GM12892 (cell line): ENCODE data around the gene FZR1.

Source experiments
- DNase-seq: peaks from one replicate; pipeline ENCODE4 v3.0.0; 2011; ENCODE audit not compliant: insufficient read length
- FAIRE-seq: peaks from 2 replicates; lab custom pipeline; 2011; peaks lifted over from hg19 to GRCh38; lab: Jason Lieb, UNC
- POLR2A ChIP-seq: IDR thresholded peaks from 2 replicates; pipeline ENCODE4 v1.6.1; 2011; ENCODE audit warnings: low read depth, low read length, control low read depth
- POLR2AphosphoS5 ChIP-seq: IDR thresholded peaks from 2 replicates; pipeline ENCODE4 v1.6.1; 2011; ENCODE audit warnings: low read depth, low read length, control low read depth
- TAF1 ChIP-seq: IDR thresholded peaks from 2 replicates; pipeline ENCODE4 v1.6.1; 2011; ENCODE audit warnings: low read depth, mild to moderate bottlenecking, control low read depth, low read length, borderline replicate concordance

Gene FZR1

GRCh38 chr19:3513229-3514140, 7.4 kb downstream of the FZR1 start:
- TF ChIP-seq TAF1 (no peak), POLR2A (no peak), POLR2AphosphoS5 (no peak)
- DNase-seq (no peak), FAIRE-seq (no peak)

GRCh38 chr19:3514930-3515329, 8.8 kb downstream of the FZR1 start:
- TF ChIP-seq TAF1 (no peak), POLR2AphosphoS5 (no peak), POLR2A (no peak)
- no peak for DNase-seq
- FAIRE-seq, result no peak

GRCh38 chr19:3515891-3516422, 9.8 kb downstream of the FZR1 start:
- FAIRE-seq (no peak), DNase-seq (no peak)
- TF ChIP-seq POLR2AphosphoS5 (no peak), POLR2A (no peak)

GRCh38 chr19:3516675-3517207, 10.6 kb downstream of the FZR1 start:
- FAIRE-seq, result no peak

GRCh38 chr19:3517638-3518037, 11.5 kb downstream of the FZR1 start:
- FAIRE-seq, result no peak
- no peak for DNase-seq
- TF ChIP-seq TAF1 (no peak), POLR2A (no peak), POLR2AphosphoS5 (no peak)

More at GRCh38 chr19:3516675-3517207, 10.6 kb downstream of the FZR1 start:
- no peak for DNase-seq
- TF ChIP-seq POLR2AphosphoS5, result no peak
- TF ChIP-seq TAF1, result no peak
- no peak for TF ChIP-seq POLR2A

GRCh38 chr19:3518255-3518654, 12.1 kb downstream of the FZR1 start:
- DNase-seq (no peak), FAIRE-seq (no peak)
- TF ChIP-seq POLR2AphosphoS5 (no peak), TAF1 (no peak), POLR2A (no peak)

GRCh38 chr19:3518659-3519058, 12.5 kb downstream of the FZR1 start:
- TF ChIP-seq POLR2A (no peak), TAF1 (no peak), POLR2AphosphoS5 (no peak)
- DNase-seq, result no peak
- FAIRE-seq, result no peak

- FAIRE-seq (no peak), DNase-seq (no peak)
- TF ChIP-seq POLR2A (no peak), TAF1 (no peak), POLR2AphosphoS5 (no peak)
These were observed 13.0 kb downstream of the FZR1 start for GRCh38 chr19:3519126-3519525.

- DNase-seq, result no peak
- no peak for TF ChIP-seq POLR2A
- no peak for TF ChIP-seq TAF1
- TF ChIP-seq POLR2AphosphoS5, result no peak
- no peak for FAIRE-seq
These were observed 14.3 kb downstream of the FZR1 start for GRCh38 chr19:3520166-3521103.

- DNase-seq (no peak), FAIRE-seq (no peak)
- TF ChIP-seq POLR2A (no peak), POLR2AphosphoS5 (no peak), TAF1 (no peak)
These were observed 15.0 kb downstream of the FZR1 start for GRCh38 chr19:3521104-3521445.

GRCh38 chr19:3522421-3523360, 16.6 kb downstream of the FZR1 start:
- TF ChIP-seq POLR2AphosphoS5 (no peak), TAF1 (no peak), POLR2A (no peak)
- no peak for FAIRE-seq
- DNase-seq, result no peak
